GOT3 (cell line): Measurements from ENCODE around the gene NEDD1.

Experiments
- DNase-seq: peaks from one replicate; lab custom pipeline; 2025; ENCODE audit warnings: mixed read lengths; lab: John Stamatoyannopoulos, UW

Gene NEDD1

DNA sequence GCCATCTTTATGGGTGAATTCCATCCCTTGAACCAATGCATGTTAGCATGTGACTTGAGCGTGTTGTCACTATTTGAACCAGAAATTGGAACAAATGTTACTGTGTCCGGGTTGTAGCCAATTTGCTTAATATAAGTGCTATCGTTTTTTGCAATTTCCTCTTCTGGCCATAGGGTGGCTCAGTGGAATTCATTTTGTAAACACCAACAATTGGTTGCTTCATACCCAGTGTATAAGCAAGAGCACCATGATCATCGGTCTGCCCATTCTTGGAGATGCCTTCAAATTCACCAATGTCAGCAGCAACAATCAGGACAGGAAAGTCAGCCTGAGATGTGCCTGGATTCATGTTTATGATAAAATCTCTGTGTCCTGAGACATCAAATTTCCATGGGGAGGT lies 5.0 kb upstream of the NEDD1 start:
- no peak for DNase-seq

DNA sequence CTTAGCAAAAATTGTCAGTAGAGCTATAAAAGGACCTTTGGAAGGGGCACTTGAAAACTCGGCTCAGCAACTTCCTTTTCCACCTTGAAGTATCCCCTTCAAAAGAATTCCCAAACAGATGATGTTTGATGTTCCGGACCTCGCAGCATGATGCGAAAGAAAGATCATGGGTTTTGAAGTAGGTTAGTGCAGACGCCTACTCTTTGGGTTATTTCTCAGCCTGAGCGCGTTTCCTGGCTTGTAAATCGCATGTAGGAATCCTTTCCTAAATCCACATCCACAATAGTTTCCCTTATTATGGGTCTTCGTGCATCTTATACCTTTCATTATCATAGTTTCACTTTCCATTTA lies 584 bp upstream of the NEDD1 start:
- DNase-seq: no peak

DNA sequence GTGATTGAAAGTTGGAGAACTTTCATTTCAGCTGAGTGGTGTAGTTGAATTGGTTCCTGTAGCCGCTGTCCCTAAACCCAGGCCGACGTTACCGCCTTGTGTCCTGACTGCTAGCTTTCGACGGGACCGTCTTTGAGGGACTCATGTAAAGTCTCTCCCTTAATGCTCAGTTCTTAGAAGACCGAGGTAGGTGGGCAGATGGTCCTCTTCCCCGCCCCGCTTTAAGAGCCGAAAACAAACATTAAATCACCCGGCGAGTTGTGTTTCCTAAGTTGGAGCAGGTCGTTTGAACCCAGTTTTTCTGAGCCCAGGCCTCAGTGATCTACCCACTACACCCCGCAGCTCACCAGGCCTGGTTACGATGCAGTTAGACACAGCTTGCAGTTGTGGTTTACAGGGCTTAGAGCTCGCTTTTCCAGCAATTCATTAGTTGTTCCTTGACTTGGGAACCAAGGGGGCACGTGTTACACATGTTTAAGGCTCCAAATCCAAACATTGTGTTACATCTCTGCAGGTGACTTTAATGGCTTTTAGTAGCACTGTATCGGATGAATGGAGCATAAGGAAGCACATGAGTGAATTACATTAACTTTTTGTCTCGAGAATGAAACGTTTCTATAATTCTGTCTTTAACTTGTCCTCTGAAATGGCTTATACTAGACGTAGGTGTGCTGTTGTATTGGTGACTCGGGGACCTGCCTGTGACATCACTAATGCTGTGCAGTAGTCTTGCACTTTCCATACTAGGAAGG lies 790 bp downstream of the NEDD1 start:
- DNase-seq: no peak

DNA sequence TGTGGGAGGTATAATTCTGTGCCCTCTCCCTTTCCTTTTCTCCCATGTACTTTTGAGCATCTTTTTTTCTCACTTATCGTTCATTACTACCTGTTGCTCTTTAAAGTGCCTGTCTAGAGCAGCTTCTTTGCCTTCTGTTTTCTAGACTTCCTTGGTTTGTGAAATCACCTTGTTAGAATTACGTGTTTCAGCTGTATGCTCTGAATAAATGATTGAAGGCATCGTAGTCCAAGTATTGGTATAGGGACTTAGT lies 1.3 kb downstream of the NEDD1 start:
- DNase-seq: no peak

GRCh38 chr12:96912261-96912660 lies 5.2 kb downstream of the NEDD1 start:
- no peak for DNase-seq

DNA sequence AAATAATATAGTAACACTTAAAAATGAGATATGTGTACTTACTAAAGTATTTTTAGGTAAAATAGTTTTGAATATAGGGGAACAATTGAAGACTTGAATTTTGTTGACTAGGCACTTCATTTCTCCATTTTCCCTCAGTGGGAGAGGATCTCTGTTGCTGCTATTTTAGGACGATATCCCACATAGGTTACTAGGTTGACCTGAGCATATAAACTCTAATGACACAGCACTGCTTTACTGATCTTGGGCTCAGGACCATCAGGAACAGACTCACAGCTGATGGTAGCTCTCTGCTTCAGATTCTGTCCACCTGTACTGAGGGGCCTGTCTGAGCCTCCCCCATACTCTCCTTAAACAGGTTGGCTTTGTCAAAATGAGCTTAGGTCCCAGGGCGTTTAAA lies 5.9 kb downstream of the NEDD1 start:
- DNase-seq: no peak

GRCh38 chr12:96919510-96920210 lies 12.6 kb downstream of the NEDD1 start:
- DNase-seq: no peak

DNA sequence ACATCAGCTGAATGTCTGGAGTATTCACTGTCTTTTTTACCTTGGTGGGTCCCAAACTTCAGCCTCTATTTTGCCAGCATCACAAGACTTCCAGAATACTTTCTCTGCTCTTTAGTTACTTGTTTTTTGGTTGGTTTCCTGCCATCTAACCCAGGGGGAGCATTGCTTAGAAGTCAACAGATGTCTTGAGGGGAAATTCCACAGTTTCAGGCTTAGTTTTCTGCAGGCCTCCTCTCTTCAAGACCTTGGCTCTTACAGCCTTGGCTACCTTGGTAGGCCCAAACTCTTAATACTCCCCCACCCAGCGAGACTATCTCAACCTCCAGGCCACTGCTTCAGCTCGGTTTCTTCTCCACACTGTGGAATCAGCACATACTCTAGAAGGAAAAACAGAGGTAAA lies 41.7 kb downstream of the NEDD1 start:
- no peak for DNase-seq

DNA sequence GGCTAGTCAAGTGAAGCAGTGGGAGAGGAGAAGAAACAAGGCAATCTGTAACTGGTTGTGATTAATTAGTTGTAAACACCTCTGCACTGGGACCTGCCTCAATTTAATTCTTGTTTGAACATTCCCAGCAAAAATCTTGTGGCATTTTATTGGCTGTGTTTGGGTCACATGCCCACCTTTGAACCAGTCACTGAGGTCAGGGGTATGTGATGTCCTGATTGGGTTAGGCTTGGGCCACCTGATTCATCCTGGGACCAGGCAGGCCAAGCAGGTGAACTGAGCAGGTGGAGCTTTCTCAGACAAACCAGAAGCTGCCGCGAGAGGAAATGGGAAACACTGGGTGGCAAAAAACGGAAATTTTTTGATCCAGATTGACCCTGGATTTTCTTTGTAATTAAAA lies 72.5 kb downstream of the NEDD1 start:
- DNase-seq: no peak

GRCh38 chr12:96980991-96981414 lies 73.9 kb downstream of the NEDD1 start:
- no peak for DNase-seq

GRCh38 chr12:96981911-96982310 lies 74.9 kb downstream of the NEDD1 start:
- no peak for DNase-seq

- DNase-seq: no peak
Observed at GRCh38 chr12:96982671-96983070, 75.6 kb downstream of the NEDD1 start.

GRCh38 chr12:96985515-96986362 lies 78.7 kb downstream of the NEDD1 start:
- no peak for DNase-seq

DNA sequence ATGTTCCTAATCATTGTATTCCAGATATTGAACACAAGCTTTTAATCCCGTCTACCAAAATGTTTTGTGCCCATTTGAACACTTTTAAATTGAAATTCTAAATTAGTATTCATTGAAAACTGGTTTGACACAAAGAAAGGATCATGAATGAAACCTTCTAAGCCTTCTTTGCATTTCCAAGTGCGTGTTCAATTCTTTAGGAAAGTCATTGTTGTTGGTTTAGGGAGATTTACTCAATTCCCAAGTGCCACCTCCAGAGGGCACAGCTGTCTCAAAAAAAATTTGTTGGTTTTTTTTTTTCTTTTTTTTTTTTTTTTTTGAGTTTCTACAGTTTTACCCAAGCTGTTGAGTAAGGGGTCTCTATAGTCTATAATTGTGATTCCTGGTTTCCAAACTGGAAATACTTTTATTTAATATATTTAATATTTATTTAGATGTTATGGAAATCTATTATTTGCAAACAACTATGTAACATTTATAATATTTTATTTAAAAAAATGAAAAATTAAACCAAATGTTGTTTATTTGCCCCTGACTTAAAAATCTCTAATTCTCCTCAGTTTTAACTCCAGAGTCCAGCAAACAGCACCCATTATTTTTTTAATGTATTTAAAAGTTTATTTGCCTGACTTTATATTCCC lies 79.9 kb downstream of the NEDD1 start:
- DNase-seq: no peak

GRCh38 chr12:96988919-96989318 lies 81.9 kb downstream of the NEDD1 start:
- DNase-seq: no peak

DNA sequence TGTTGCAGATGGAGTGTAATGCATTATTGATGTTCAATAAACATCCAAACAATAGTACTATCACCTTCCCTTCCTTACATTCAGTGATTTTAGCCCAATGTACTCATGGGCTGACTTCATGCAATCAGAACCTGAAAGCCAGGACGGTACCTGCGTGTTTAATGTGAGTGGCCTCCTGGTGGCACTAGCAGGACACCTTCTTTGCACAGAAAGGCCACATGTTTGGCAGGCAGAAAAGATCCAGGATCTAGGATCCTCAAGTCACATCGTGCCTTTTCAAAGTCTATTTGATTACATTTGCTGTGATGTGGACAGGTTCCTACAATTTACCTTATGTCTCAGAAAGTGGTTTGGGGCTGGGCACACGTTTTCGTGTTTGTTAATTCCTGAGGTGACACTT lies 82.9 kb downstream of the NEDD1 start:
- no peak for DNase-seq

- no peak for DNase-seq
Observed at GRCh38 chr12:96994900-96995299, 87.8 kb downstream of the NEDD1 start.

DNA sequence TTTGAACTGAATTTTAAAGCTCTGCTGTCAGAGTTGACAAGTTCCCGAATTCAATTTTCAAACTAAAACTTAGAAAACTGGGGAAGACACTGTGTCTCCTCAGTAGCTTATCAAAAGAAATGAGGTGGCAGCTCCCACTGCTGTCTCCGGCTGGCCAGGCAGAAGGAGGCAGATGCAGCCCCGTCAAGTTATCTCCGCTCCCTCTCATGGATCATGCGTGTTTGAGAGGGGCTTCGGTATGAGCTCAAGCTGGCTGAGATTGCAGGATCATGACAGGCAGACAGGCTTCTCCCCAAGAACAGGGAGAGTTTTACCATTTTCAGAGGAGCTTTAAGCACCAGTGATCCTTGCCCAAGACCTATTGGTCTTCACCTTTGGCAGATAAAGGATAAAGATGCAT lies 88.8 kb downstream of the NEDD1 start:
- no peak for DNase-seq

DNA sequence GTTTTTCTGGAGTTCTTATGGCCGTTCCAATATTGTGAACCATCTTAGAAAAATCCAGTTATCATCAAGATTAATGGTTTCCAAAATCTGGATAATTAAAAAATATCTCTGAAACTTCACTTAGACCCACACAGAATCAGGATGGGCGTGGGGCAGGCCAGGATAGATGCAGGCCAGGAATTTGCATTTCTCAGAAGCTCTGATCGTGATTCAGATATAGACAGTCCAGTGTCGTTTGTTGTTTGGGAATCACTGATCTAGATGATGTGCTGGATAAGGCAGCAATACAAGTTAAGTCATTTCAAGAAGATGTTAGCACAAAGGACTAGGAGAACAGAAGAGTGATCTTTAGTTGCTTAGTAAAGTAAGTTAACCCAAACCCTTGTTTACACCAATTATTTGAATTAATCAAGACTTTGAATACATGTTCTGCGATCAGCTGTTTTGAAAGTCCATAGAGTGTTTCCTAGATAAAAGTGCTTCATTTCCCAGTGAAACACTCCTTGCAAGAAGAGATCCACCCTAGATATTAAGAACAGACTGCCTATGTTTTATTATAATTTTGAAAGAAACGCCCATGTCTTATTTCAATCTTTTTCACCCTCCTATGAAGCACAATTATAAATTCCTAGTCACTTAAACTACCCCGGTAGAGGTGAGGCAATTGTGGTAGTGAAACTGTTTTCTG lies 90.9 kb downstream of the NEDD1 start:
- DNase-seq: no peak

DNA sequence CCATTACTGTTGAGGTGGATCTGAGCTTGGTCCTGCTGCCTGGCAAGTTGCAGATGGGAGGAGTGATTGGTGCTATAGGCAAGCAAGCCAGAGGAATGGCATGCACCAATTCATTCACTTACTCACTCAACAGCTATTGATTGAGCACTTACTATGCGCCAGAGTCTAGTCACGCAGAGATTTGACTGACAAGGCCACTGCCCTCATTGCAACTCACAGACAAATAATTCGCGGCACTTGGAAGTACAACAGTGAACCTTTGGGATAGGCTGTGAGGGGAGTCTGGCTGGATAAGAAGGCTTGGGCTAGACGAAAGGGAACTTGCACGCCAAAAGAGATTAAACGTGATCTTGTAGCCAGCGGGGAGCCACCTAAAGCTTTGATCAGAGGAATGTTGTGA lies 96.2 kb downstream of the NEDD1 start:
- DNase-seq: no peak
